Measurements from ENCODE around the gene NIPBL.

The NIPBL gene

GRCh38 chr5:36878392-36879082 is 2.0 kb downstream of the NIPBL start:
- H3K27ac ChIP-seq (replicated peaks; ENCODE audit: low read length) = no peak overlapping the region
- DNase-seq (ENCODE audit: low spot score) = peak; percentile 75

GRCh38 chr5:36879274-36880033 is 2.9 kb downstream of the NIPBL start:
- H3K9me3 ChIP-seq (replicated peaks in 1 of 2; ENCODE audit: control insufficient read depth in 2 of 2, insufficient read depth in 1 of 2, low read depth in 1 of 2, low read length in 2 of 2) = no peaks in the 10 kb centered on the region
- no peak for DNase-seq (ENCODE audit: low spot score)
- WGBS, 2 donors (ENCODE audit: extremely low coverage in 2 of 2, insufficient read length in 2 of 2, insufficient replicate concordance in 1 of 2) = no CpG with 5 or more reads among the region's 2 CpGs
- H3K27ac ChIP-seq (replicated peaks; ENCODE audit: low read length) = no peak overlapping the region
- H4K8ac ChIP-seq (ENCODE audit: low read depth, low read length) = no peak overlapping the region
- no peak overlapping the region for H2BK15ac ChIP-seq (ENCODE audit: low read length)
- H2AK5ac ChIP-seq (ENCODE audit: low read depth, low read length) = no peak overlapping the region
- no peak overlapping the region for H3K4me2 ChIP-seq (ENCODE audit: insufficient read depth, low read length, poor library complexity, severe bottlenecking)
- H3K4me3 ChIP-seq (ENCODE audit: low read length in 2 of 2) = peak overlapping the region in 1 of 2 donors; percentile 75
- H3K4me1 ChIP-seq (ENCODE audit: control insufficient read depth in 2 of 2, insufficient read depth in 1 of 2, low read depth in 1 of 2, low read length in 2 of 2) = peaks cover 0 to 6% of the 10 kb centered on the region in 2 donors
- no peak overlapping the region for H3K9ac ChIP-seq (ENCODE audit: low read depth, low read length, poor library complexity)
- H3K27me3 ChIP-seq (ENCODE audit: control insufficient read depth in 3 of 3, insufficient read depth in 3 of 3, low read depth in 1 of 3, low read length in 3 of 3) = no peaks in the 10 kb centered on the region
- peaks cover 3% of the 10 kb centered on the region for H3K79me1 ChIP-seq (ENCODE audit: low read depth, low read length)
- H3K36me3 ChIP-seq (replicated peaks in 1 of 2; ENCODE audit: control insufficient read depth in 2 of 2, insufficient read depth in 2 of 2, low read length in 2 of 2) = no peaks in the 10 kb centered on the region
- H3K14ac ChIP-seq (ENCODE audit: low read length) = no peak overlapping the region
- H4K91ac ChIP-seq (ENCODE audit: low read depth, low read length, poor library complexity) = no peak overlapping the region
- H2AFZ ChIP-seq (ENCODE audit: low read length) = no peak overlapping the region
- H3K18ac ChIP-seq (ENCODE audit: low read length) = no peak overlapping the region
- H3K4ac ChIP-seq (ENCODE audit: low read length) = no peak overlapping the region
- H2BK120ac ChIP-seq (ENCODE audit: low read depth, low read length) = no peak overlapping the region
- H2BK12ac ChIP-seq (ENCODE audit: low read length) = no peak overlapping the region
- no peak overlapping the region for H2BK5ac ChIP-seq (ENCODE audit: low read length)
- H3K23ac ChIP-seq (ENCODE audit: low read depth, low read length, poor library complexity) = no peak overlapping the region

More at GRCh38 chr5:36878392-36879082, 2.0 kb downstream of the NIPBL start:
- no peak overlapping the region for H2BK12ac ChIP-seq (ENCODE audit: low read length)
- no peak overlapping the region for H4K8ac ChIP-seq (ENCODE audit: low read depth, low read length)
- no peak overlapping the region for H3K14ac ChIP-seq (ENCODE audit: low read length)
- H3K18ac ChIP-seq (ENCODE audit: low read length) = no peak overlapping the region
- no peak overlapping the region for H2BK120ac ChIP-seq (ENCODE audit: low read depth, low read length)
- peak overlapping the region; percentile 25 for H3K4me2 ChIP-seq (ENCODE audit: insufficient read depth, low read length, poor library complexity, severe bottlenecking)
- H3K9ac ChIP-seq (ENCODE audit: low read depth, low read length, poor library complexity) = no peak overlapping the region
- H2BK5ac ChIP-seq (ENCODE audit: low read length) = no peak overlapping the region
- H3K23ac ChIP-seq (ENCODE audit: low read depth, low read length, poor library complexity) = no peak overlapping the region
- no peak overlapping the region for H2AK5ac ChIP-seq (ENCODE audit: low read depth, low read length)
- no peak overlapping the region for H2AFZ ChIP-seq (ENCODE audit: low read length)
- H3K4ac ChIP-seq (ENCODE audit: low read length) = no peak overlapping the region
- H4K91ac ChIP-seq (ENCODE audit: low read depth, low read length, poor library complexity) = no peak overlapping the region
- WGBS, 2 donors (ENCODE audit: extremely low coverage in 2 of 2, insufficient read length in 2 of 2, insufficient replicate concordance in 1 of 2) = no CpG with 5 or more reads among the region's 16 CpGs
- H3K4me1 ChIP-seq (ENCODE audit: control insufficient read depth in 2 of 2, insufficient read depth in 1 of 2, low read depth in 1 of 2, low read length in 2 of 2) = peaks cover 0 to 6% of the 10 kb centered on the region in 2 donors
- H3K4me3 ChIP-seq (ENCODE audit: low read length in 2 of 2) = peak overlapping the region; percentile 68 to 75
- no peaks in the 10 kb centered on the region for H3K27me3 ChIP-seq (ENCODE audit: control insufficient read depth in 3 of 3, insufficient read depth in 3 of 3, low read depth in 1 of 3, low read length in 3 of 3)
- H3K79me1 ChIP-seq (ENCODE audit: low read depth, low read length) = peaks cover 3% of the 10 kb centered on the region
- peaks cover 0 to 5% of the 10 kb centered on the region in 2 donors for H3K36me3 ChIP-seq (replicated peaks in 1 of 2; ENCODE audit: control insufficient read depth in 2 of 2, insufficient read depth in 2 of 2, low read length in 2 of 2)
- H3K9me3 ChIP-seq (replicated peaks in 1 of 2; ENCODE audit: control insufficient read depth in 2 of 2, insufficient read depth in 1 of 2, low read depth in 1 of 2, low read length in 2 of 2) = no peaks in the 10 kb centered on the region
- H2BK15ac ChIP-seq (ENCODE audit: low read length) = no peak overlapping the region

DNA sequence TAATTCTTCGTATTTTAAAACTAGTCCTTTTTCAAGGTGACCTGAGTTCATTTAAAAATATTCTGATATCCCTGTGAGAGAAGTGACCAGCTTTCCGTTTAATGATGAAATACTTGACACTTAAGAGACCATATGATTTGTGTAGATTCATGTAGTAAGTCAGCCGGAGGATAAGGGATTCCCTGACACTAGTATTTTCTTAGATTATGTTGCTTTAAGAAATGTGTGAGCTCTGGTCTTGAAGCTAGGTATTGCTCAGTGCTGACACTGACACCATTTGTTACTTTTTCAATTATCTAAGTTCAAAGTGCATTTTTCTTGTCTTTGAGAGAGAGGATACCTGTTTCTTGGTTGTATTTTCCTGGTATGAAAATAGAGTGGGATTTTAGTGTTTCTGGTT is 4.2 kb downstream of the NIPBL start:
- H4K8ac ChIP-seq (ENCODE audit: low read depth, low read length) = no peak overlapping the region
- no peak overlapping the region for H2BK5ac ChIP-seq (ENCODE audit: low read length)
- no peak overlapping the region for H3K27ac ChIP-seq (replicated peaks; ENCODE audit: low read length)
- no peak overlapping the region for H3K14ac ChIP-seq (ENCODE audit: low read length)
- H3K4me2 ChIP-seq (ENCODE audit: insufficient read depth, low read length, poor library complexity, severe bottlenecking) = no peak overlapping the region
- H3K4ac ChIP-seq (ENCODE audit: low read length) = no peak overlapping the region
- H3K18ac ChIP-seq (ENCODE audit: low read length) = no peak overlapping the region
- no CpG with 5 or more reads among the region's 3 CpGs for WGBS, 2 donors (ENCODE audit: extremely low coverage in 2 of 2, insufficient read length in 2 of 2, insufficient replicate concordance in 1 of 2)
- H3K79me1 ChIP-seq (ENCODE audit: low read depth, low read length) = peaks cover 7% of the 10 kb centered on the region
- no peak overlapping the region for H3K9ac ChIP-seq (ENCODE audit: low read depth, low read length, poor library complexity)
- H4K91ac ChIP-seq (ENCODE audit: low read depth, low read length, poor library complexity) = no peak overlapping the region
- no peak overlapping the region for H2BK12ac ChIP-seq (ENCODE audit: low read length)
- DNase-seq (ENCODE audit: low spot score) = no peak
- H2AK5ac ChIP-seq (ENCODE audit: low read depth, low read length) = no peak overlapping the region
- H2AFZ ChIP-seq (ENCODE audit: low read length) = no peak overlapping the region
- H3K4me1 ChIP-seq (ENCODE audit: control insufficient read depth in 2 of 2, insufficient read depth in 1 of 2, low read depth in 1 of 2, low read length in 2 of 2) = peaks cover 0 to 6% of the 10 kb centered on the region in 2 donors
- H3K4me3 ChIP-seq (ENCODE audit: low read length in 2 of 2) = no peak overlapping the region
- H3K9me3 ChIP-seq (replicated peaks in 1 of 2; ENCODE audit: control insufficient read depth in 2 of 2, insufficient read depth in 1 of 2, low read depth in 1 of 2, low read length in 2 of 2) = peaks cover 0 to 7% of the 10 kb centered on the region in 2 donors
- H3K23ac ChIP-seq (ENCODE audit: low read depth, low read length, poor library complexity) = no peak overlapping the region
- H3K27me3 ChIP-seq (ENCODE audit: control insufficient read depth in 3 of 3, insufficient read depth in 3 of 3, low read depth in 1 of 3, low read length in 3 of 3) = no peaks in the 10 kb centered on the region
- peaks cover 6 to 13% of the 10 kb centered on the region in 2 donors for H3K36me3 ChIP-seq (replicated peaks in 1 of 2; ENCODE audit: control insufficient read depth in 2 of 2, insufficient read depth in 2 of 2, low read length in 2 of 2)
- no peak overlapping the region for H2BK120ac ChIP-seq (ENCODE audit: low read depth, low read length)
- no peak overlapping the region for H2BK15ac ChIP-seq (ENCODE audit: low read length)

DNA sequence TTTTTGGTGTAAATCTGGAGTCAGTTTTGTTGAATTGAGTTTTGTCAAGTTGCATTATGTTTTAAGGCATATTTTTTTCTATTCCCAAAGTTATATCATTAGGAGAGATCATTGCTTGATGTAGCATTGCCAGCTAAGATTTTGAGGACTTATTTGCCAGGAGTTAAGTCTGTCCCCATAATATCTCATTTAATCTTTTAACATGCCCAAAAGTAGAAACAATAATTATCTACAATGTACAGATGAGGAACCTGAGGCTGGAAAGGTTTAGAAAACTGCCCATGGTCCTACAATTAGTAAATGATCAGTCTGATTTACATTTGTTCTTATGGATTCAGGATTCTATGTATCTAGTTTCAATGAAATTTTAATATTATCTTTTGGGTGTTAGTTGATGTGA is 4.7 kb downstream of the NIPBL start:
- H3K4me1 ChIP-seq (ENCODE audit: control insufficient read depth in 2 of 2, insufficient read depth in 1 of 2, low read depth in 1 of 2, low read length in 2 of 2) = peaks cover 0 to 6% of the 10 kb centered on the region in 2 donors
- no peak overlapping the region for H3K27ac ChIP-seq (replicated peaks; ENCODE audit: low read length)
- no peak overlapping the region for H2AK5ac ChIP-seq (ENCODE audit: low read depth, low read length)
- H2BK120ac ChIP-seq (ENCODE audit: low read depth, low read length) = no peak overlapping the region
- peaks cover 10 to 18% of the 10 kb centered on the region in 2 donors for H3K36me3 ChIP-seq (replicated peaks in 1 of 2; ENCODE audit: control insufficient read depth in 2 of 2, insufficient read depth in 2 of 2, low read length in 2 of 2)
- no peak overlapping the region for H3K4me3 ChIP-seq (ENCODE audit: low read length in 2 of 2)
- H3K9ac ChIP-seq (ENCODE audit: low read depth, low read length, poor library complexity) = no peak overlapping the region
- no peak overlapping the region for H3K14ac ChIP-seq (ENCODE audit: low read length)
- DNase-seq (ENCODE audit: low spot score) = no peak
- H3K4ac ChIP-seq (ENCODE audit: low read length) = no peak overlapping the region
- H2AFZ ChIP-seq (ENCODE audit: low read length) = no peak overlapping the region
- H4K91ac ChIP-seq (ENCODE audit: low read depth, low read length, poor library complexity) = no peak overlapping the region
- no peak overlapping the region for H2BK15ac ChIP-seq (ENCODE audit: low read length)
- no peak overlapping the region for H2BK12ac ChIP-seq (ENCODE audit: low read length)
- H3K18ac ChIP-seq (ENCODE audit: low read length) = no peak overlapping the region
- H3K9me3 ChIP-seq (replicated peaks in 1 of 2; ENCODE audit: control insufficient read depth in 2 of 2, insufficient read depth in 1 of 2, low read depth in 1 of 2, low read length in 2 of 2) = peaks cover 0 to 7% of the 10 kb centered on the region in 2 donors
- H3K79me1 ChIP-seq (ENCODE audit: low read depth, low read length) = peaks cover 11% of the 10 kb centered on the region
- H3K4me2 ChIP-seq (ENCODE audit: insufficient read depth, low read length, poor library complexity, severe bottlenecking) = no peak overlapping the region
- H4K8ac ChIP-seq (ENCODE audit: low read depth, low read length) = no peak overlapping the region
- H2BK5ac ChIP-seq (ENCODE audit: low read length) = no peak overlapping the region
- no peaks in the 10 kb centered on the region for H3K27me3 ChIP-seq (ENCODE audit: control insufficient read depth in 3 of 3, insufficient read depth in 3 of 3, low read depth in 1 of 3, low read length in 3 of 3)
- H3K23ac ChIP-seq (ENCODE audit: low read depth, low read length, poor library complexity) = no peak overlapping the region
